Subcutaneous abdominal adipose tissue (tissue), 5 donors: ENCODE measurements around the gene AOAH.
"Not testable (repeated sequence)": the region's sequence is repeated elsewhere in the genome, so short reads cannot be mapped to it uniquely, and the experiment has no call there.

Source experiments
- H3K27ac ChIP-seq: one replicate; pipeline ENCODE4 v1.7.0; 2013; ENCODE audit warnings: low read depth, mild to moderate bottlenecking, inconsistent platforms, low read length, moderate library complexity
- H3K27me3 ChIP-seq, 5 donors: one replicate each; pipeline ENCODE4 v1.7.0; 2013; ENCODE audit warnings: low read length in 5 of 5, inconsistent platforms in 1 of 5; ENCODE audit not compliant: control insufficient read depth in 5 of 5, insufficient read depth in 4 of 5
- H3K36me3 ChIP-seq, 5 donors: one replicate each; pipeline ENCODE4 v1.7.0; 2013; ENCODE audit warnings: low read length in 5 of 5; ENCODE audit not compliant: control insufficient read depth in 5 of 5, insufficient read depth in 5 of 5
- H3K4me1 ChIP-seq, 5 donors: one replicate each; pipeline ENCODE4 v1.7.0; 2013; ENCODE audit warnings: low read length in 5 of 5, mild to moderate bottlenecking in 3 of 5, moderate library complexity in 1 of 5; ENCODE audit not compliant: control insufficient read depth in 5 of 5, insufficient read depth in 5 of 5
- H3K4me3 ChIP-seq, 5 donors: one replicate each; pipeline ENCODE4 v1.7.0; 2013; ENCODE audit warnings: low read length in 5 of 5, low read depth in 1 of 5
- H3K9ac ChIP-seq, 5 donors: one replicate each; pipeline ENCODE4 v1.7.0; 2013; ENCODE audit warnings: low read length in 5 of 5, mild to moderate bottlenecking in 4 of 5, moderate library complexity in 3 of 5
- H3K9me3 ChIP-seq, 5 donors: one replicate each; pipeline ENCODE4 v1.7.0; 2013; ENCODE audit warnings: low read length in 5 of 5; ENCODE audit not compliant: control insufficient read depth in 5 of 5
- donor health status: healthy.
- donor health status: healthy.
- donor health status: healthy.
- donor health status: healthy.
- donor health status: healthy.

Gene AOAH

DNA sequence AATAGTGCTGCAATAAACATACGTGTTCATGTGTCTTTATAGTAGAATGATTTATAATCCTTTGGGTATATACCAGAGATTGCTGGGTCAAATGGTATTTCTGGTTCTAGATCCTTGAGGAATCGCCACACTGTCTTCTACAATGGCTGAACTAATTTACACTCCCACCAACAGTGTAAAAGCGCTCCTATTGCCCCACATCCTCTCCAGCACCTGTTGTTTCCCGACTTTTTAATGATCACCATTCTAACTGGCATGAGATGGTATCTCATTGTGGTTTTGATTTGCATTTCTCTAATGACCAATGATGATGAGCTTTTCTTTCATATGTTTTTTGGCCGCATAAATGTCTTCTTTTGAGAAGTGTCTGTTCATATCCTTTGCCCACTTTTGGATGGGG is 235.6 kb downstream of the AOAH start:
- not testable (repeated sequence) for H3K9ac ChIP-seq, H3K27me3 ChIP-seq, H3K4me1 ChIP-seq, H3K36me3 ChIP-seq, H3K27ac ChIP-seq, H3K4me3 ChIP-seq, H3K9me3 ChIP-seq

DNA sequence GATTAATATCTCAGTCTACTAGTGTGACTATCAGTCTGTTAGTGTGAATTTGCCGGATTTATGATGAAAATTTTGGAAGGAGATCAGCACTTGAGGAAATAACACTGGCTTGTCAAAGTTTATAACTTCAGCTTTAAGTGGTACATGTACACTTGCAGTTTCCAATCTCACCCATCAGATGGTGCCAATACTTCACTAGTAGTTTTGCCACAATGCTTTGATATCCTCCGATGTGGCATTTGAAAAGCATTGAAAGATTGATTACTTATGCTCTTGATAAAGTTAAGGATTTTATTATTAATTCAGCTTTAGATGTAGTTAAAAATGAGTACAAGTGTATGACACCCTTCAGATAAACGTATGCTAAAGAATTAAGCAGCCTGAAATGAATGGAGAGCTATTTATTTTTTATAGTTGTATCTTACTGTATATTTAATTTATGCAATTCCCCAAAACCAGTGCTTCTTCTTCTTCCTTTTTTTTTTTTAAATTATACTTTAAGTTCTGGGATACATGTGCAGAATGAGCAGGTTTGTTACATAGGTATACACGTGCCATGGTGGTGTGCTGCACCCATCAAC is 236.4 kb downstream of the AOAH start:
- Histone ChIP-seq H3K27me3 (peaks cover 0 to 6% (median 2%) of the 10 kb centered on the region in 5 donors), H3K9ac (no peak overlapping the region), H3K9me3 (no peaks in the 10 kb centered on the region), H3K27ac (no peak overlapping the region), H3K36me3 (no peaks in the 10 kb centered on the region), H3K4me1 (no peaks in the 10 kb centered on the region), H3K4me3 (no peak overlapping the region)

DNA sequence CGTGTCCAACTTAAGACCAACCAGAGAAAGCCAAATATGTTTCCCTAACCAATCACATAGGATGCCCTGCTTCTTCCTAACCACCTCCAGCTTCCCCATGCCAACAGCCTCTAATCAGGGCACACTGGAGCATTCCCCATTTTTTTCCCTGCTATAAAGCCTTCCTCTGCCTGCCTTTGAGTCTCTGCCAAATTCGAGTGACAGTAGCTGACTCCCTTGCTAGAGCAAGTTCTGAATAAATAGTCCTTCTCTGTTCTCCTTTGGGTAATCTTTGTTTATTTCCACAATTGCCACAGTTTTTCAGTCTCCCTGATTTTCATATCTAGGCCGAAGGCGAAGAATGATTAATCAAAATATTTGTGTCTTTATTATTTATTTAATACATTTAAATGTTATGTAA is 238.0 kb downstream of the AOAH start:
- H3K9ac ChIP-seq = no peak overlapping the region
- no peaks in the 10 kb centered on the region for H3K36me3 ChIP-seq
- no peak overlapping the region for H3K4me3 ChIP-seq
- no peak overlapping the region for H3K27ac ChIP-seq
- H3K27me3 ChIP-seq = peaks cover 0 to 9% (median 2%) of the 10 kb centered on the region in 5 donors
- no peaks in the 10 kb centered on the region for H3K4me1 ChIP-seq
- H3K9me3 ChIP-seq = no peaks in the 10 kb centered on the region

DNA sequence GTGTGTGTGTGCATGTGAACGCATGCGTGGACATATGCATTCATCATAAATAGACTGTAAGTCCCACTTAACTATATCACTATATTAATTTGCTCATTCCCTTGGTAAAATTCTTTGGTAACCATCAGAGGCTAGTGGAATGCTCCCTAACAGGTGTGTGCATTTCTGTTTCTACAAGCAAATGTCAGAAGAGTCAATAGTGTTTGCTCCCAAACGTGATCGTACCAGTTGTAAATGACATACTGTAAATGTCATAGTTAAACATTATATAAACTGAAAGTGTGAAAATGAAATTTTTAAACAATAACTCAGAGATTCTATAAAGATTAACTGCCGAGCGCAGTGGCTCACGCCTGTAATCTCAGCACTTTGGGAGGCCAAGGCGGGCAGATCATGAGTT is 240.0 kb downstream of the AOAH start:
- no peaks in the 10 kb centered on the region for H3K9me3 ChIP-seq
- H3K4me1 ChIP-seq = no peaks in the 10 kb centered on the region
- H3K36me3 ChIP-seq = no peaks in the 10 kb centered on the region
- no peak overlapping the region for H3K9ac ChIP-seq
- H3K27ac ChIP-seq = no peak overlapping the region
- H3K4me3 ChIP-seq = no peak overlapping the region
- peaks cover 0 to 6% (median 0%) of the 10 kb centered on the region in 5 donors for H3K27me3 ChIP-seq

DNA sequence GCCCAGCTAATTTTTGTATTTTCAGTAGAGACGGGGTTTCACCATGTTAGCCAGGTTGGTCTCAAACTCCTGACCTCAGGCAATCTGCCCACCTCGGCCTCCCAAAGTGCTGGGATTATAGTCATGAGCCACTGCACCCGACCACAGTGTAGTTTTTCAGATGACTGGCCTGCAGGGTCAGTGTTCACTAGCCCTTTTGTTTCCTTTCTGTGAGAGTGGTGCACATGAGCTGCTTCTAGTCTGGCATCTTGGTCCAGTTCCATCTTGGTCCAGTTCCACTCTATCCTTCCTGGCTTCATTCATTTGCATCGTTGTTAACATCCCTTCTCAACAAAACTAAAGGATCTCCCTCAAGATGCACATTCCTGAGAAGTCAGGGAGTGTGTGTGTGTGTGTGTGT is 240.4 kb downstream of the AOAH start:
- H3K4me1 ChIP-seq, H3K4me3 ChIP-seq, H3K9me3 ChIP-seq, H3K9ac ChIP-seq, H3K36me3 ChIP-seq, H3K27me3 ChIP-seq, H3K27ac ChIP-seq: not testable (repeated sequence)

DNA sequence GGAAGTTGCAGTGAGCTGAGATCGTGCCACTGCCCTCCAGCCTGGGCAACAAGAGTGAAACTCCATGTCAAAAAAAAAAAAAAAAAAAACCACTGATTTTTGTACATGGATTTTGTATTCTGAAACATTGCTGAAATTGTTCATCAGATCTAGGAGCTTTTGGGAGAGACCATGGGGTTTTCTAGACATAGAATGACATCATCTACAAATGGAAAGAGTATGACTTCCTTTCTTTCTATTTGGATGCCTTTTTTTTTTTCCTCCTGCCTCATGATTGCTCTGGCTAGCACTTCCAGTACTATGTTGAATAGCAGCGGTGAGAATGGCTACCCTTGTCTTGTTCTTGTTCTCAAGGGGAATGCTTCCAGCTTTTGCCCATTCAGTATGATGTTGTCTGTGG is 245.5 kb downstream of the AOAH start:
- Histone ChIP-seq H3K9me3 (peaks cover 0 to 4% (median 0%) of the 10 kb centered on the region in 5 donors), H3K4me1 (no peaks in the 10 kb centered on the region), H3K9ac (no peak overlapping the region), H3K27me3 (peaks cover 0 to 4% (median 0%) of the 10 kb centered on the region in 5 donors), H3K4me3 (no peak overlapping the region), H3K36me3 (no peaks in the 10 kb centered on the region), H3K27ac (no peak overlapping the region)

DNA sequence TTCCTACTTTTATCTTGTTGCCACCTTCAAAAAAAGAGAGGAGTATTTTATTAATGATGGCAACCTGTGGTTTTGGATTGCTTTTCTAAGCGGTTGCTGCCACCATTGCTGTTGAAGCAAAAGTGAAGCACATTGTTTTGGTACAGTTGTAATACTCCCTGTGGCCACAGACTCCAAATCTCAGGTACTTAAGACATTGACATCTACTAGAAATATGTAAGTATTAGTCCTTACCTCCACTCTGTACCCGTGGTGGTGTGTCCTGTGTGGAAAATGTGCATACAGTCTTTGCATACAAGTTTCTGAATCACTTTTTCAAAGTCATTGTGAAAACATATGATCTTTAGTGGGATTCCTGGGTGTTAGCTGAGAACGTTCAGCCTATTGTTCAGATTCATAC is 248.9 kb downstream of the AOAH start:
- Histone ChIP-seq H3K4me1 (no peaks in the 10 kb centered on the region), H3K9me3 (peaks cover 0 to 4% (median 0%) of the 10 kb centered on the region in 5 donors), H3K27ac (no peak overlapping the region), H3K27me3 (no peaks in the 10 kb centered on the region), H3K9ac (no peak overlapping the region), H3K4me3 (no peak overlapping the region), H3K36me3 (no peaks in the 10 kb centered on the region)

DNA sequence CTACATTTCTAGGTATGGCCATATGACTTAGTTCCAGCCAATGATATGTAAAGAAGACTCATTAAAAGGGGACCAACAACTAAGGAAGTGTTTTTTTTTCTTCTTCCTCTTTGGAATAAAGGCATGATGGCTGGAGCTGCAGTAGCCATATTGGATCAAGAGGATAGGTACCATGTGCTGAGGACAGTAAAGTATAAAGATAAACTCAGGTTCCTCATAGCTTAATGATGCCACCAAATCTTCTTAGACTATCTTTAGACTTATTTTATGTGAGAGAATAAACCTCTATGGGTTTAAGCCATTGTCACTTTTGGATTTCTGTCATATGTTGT is 249.3 kb downstream of the AOAH start:
- H3K27ac ChIP-seq = no peak overlapping the region
- no peaks in the 10 kb centered on the region for H3K36me3 ChIP-seq
- H3K4me1 ChIP-seq = no peaks in the 10 kb centered on the region
- no peaks in the 10 kb centered on the region for H3K27me3 ChIP-seq
- peaks cover 0 to 4% (median 0%) of the 10 kb centered on the region in 5 donors for H3K9me3 ChIP-seq
- H3K9ac ChIP-seq = no peak overlapping the region
- no peak overlapping the region for H3K4me3 ChIP-seq

DNA sequence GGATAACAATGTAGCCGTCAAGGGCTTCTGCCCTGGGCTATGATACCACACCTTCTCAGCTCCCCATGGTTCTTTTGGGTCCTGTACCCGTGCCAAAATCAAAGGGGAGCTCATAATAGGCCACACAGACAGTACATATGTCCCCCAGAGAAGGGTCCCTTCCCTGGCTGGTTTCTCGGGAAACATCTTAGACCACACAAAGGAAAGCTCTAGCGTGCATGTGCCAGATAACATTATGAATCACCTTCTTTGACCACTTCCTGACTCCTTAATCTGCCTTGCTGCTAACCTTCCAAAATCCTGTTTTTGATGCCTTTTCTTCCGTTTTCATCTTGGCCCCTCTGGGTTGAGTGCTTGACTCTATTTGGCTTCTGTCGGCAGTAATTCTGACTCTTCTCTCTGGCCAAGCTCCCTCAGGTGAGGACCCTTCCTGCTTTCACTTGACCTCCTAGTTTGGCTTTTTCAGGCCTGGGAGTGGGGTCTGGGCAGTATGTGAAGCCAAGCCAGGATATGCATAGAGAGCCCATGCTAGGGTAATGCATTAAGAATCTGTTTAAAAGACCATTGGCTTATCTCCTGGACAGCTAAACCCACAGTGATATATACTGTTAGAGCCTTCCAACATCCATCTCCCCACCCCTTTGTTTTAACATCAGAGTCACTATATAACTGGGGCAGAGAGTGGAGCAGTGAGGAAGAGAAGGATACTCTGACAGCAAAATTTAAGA is 249.8 kb downstream of the AOAH start:
- no peak overlapping the region for H3K9ac ChIP-seq
- no peaks in the 10 kb centered on the region for H3K36me3 ChIP-seq
- H3K4me3 ChIP-seq = no peak overlapping the region
- no peaks in the 10 kb centered on the region for H3K27me3 ChIP-seq
- no peak overlapping the region for H3K27ac ChIP-seq
- peaks cover 0 to 4% (median 0%) of the 10 kb centered on the region in 5 donors for H3K9me3 ChIP-seq
- H3K4me1 ChIP-seq = no peaks in the 10 kb centered on the region

DNA sequence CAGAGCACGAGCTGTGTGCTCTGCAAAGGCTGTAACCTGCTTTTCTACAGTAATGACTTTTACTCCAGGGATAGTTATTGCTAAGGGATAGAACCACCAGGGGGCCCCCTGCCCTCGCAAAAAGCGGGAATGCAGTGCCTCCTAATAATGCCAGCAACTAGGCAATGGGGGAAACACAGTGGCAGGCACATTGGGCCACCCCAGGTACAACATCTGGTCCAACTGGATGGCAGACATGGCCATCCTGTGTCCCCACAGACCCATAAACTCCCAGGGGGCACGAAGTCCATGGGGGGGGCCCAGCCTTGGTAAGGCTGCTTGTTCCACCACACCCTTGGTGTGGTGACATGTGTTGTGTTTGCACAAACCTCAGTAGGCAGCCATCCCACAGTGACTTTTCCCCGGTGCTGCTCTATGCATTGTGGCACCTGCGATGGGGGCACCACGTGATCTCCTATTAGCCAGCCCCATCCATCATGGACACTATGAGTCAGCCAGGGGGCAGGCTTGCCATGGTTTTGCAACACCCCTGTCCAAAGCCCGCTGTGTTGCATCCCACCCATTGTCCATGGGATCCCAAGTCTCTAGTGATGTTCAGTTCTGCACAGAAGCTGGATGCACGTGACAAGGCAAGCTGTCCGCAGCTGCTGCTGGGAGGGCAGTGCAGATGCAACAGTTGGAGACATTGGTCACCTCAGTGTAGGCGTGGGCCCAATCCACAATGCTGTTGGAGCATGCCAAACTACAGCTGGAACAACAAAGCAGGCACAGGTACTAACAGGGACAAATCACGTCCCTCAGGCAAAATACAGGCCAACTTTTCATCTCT is 250.6 kb downstream of the AOAH start:
- H3K9me3 ChIP-seq = peaks cover 0 to 4% (median 0%) of the 10 kb centered on the region in 5 donors
- no peaks in the 10 kb centered on the region for H3K36me3 ChIP-seq

More for the DNA sequence above, 250.6 kb downstream of the AOAH start:
- H3K4me1 ChIP-seq = no peaks in the 10 kb centered on the region
- no peaks in the 10 kb centered on the region for H3K27me3 ChIP-seq
- no peak overlapping the region for H3K4me3 ChIP-seq
- H3K27ac ChIP-seq = no peak overlapping the region
- no peak overlapping the region for H3K9ac ChIP-seq
